ENCODE results near the gene UBE2S.
"Not testable (repeated sequence)": the region's sequence is repeated elsewhere in the genome, so short reads cannot be mapped to it uniquely, and the experiment has no call there.

UBE2S gene

DNA sequence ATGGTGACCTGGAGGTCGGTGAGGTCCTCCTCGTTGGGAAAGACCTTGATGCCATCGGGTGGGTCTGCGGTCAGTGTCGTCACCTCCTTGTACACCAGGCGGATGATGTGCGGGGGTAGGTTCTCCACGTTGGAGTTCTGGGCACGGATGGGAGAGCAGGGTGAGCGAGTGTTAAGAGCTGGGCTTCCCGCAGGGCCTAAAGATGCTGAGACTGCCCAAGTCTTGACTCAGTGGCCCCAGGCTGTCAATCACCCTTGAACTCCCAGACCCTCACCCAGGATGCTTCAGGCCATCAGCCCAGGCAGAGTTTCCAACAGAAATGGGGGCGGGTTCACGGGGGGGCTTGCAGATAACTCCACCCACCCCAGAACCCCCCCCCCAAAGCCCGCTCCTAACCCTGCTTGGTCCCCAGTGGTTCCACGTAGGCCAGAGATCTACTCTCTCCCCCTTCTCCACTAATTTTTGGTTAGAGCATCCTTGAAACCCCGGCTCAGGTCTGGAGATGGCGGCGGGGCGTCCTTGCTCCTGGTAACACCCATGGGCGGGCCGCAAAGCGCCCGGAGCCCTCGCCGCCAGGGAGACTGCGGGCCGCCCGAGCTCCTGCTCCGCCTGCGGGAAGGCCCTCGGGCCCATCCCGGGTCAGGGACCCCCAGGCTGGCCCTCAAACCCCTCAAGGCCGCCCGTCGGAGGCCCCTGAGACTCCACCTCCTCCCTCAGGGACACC lies 600 bp downstream of the UBE2S start:
- peaks cover 25 to 26% of the 10 kb centered on the region in 2 experiments for H3K4me1 ChIP-seq (ENCODE audit: control insufficient read depth in 1 of 2, insufficient read depth in 1 of 2, low read depth in 1 of 2, low read length in 1 of 2)
- no peak for TF ChIP-seq CTCF (IDR thresholded peaks at IDR 0.05)

GRCh38 chr19:55406091-55406825 lies 1.3 kb downstream of the UBE2S start:
- H3K4me1 ChIP-seq (ENCODE audit: control insufficient read depth in 1 of 2, insufficient read depth in 1 of 2, low read depth in 1 of 2, low read length in 1 of 2): peaks cover 25 to 26% of the 10 kb centered on the region in 2 experiments
- no peaks in the 10 kb centered on the region for H3K27me3 ChIP-seq
- no peak for TF ChIP-seq CTCF (IDR thresholded peaks at IDR 0.05)
- peak overlapping the region; percentile 76 to 89 for H3K4me3 ChIP-seq (ENCODE audit: low read depth in 1 of 2, low read length in 1 of 2)
- peaks cover 29% of the 10 kb centered on the region for H3K36me3 ChIP-seq
- no peaks in the 10 kb centered on the region for H3K9me3 ChIP-seq
- peak overlapping the region; percentile 100 for H3K27ac ChIP-seq

More for the DNA sequence above, 600 bp downstream of the UBE2S start:
- peak overlapping the region; percentile 76 to 89 for H3K4me3 ChIP-seq (ENCODE audit: low read depth in 1 of 2, low read length in 1 of 2)
- peaks cover 23% of the 10 kb centered on the region for H3K36me3 ChIP-seq
- no peaks in the 10 kb centered on the region for H3K9me3 ChIP-seq
- peak overlapping the region; percentile 100 for H3K27ac ChIP-seq
- H3K27me3 ChIP-seq: no peaks in the 10 kb centered on the region

GRCh38 chr19:55405638-55406037 lies 1.9 kb downstream of the UBE2S start:
- H3K4me3 ChIP-seq (ENCODE audit: low read depth in 1 of 2, low read length in 1 of 2): no peak overlapping the region
- peak overlapping the region; percentile 100 for H3K27ac ChIP-seq
- TF ChIP-seq CTCF (IDR thresholded peaks at IDR 0.05): no peak
- H3K9me3 ChIP-seq: no peaks in the 10 kb centered on the region
- peaks cover 33% of the 10 kb centered on the region for H3K36me3 ChIP-seq
- H3K27me3 ChIP-seq: no peaks in the 10 kb centered on the region
- peaks cover 25 to 26% of the 10 kb centered on the region in 2 experiments for H3K4me1 ChIP-seq (ENCODE audit: control insufficient read depth in 1 of 2, insufficient read depth in 1 of 2, low read depth in 1 of 2, low read length in 1 of 2)

GRCh38 chr19:55402509-55402908 lies 5.1 kb downstream of the UBE2S start:
- Histone ChIP-seq H3K4me3 (ENCODE audit: low read depth in 1 of 2, low read length in 1 of 2) (no peak overlapping the region), H3K9me3 (no peaks in the 10 kb centered on the region), H3K4me1 (ENCODE audit: control insufficient read depth in 1 of 2, insufficient read depth in 1 of 2, low read depth in 1 of 2, low read length in 1 of 2) (peaks cover 41 to 44% of the 10 kb centered on the region in 2 experiments), H3K27me3 (no peaks in the 10 kb centered on the region), H3K36me3 (peaks cover 38% of the 10 kb centered on the region), H3K27ac (no peak overlapping the region)
- TF ChIP-seq CTCF (IDR thresholded peaks at IDR 0.05): no peak

DNA sequence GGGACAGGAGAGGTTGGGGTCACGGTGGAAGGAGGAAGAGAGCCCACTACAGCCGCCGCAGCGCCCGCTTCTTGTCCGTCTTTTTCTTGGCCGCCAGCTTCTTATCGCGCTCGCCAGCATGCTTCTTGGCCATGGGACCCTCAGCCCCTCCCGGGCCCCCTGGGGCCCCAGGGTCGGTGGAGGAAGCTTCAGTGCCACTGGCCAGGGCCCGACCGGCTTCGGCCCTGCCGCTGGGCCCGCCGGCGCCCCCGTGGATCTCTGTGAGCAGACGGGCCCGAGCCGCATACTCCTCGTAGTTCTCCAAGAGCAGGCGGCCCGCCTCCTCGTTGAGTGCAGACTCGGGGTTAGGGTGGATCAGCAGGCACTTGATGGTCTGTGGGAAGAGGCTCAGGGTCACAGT lies 6.2 kb downstream of the UBE2S start:
- H3K27me3 ChIP-seq; H3K4me3 ChIP-seq (ENCODE audit: low read depth in 1 of 2, low read length in 1 of 2); H3K9me3 ChIP-seq; H3K27ac ChIP-seq: not testable (repeated sequence)
- H3K36me3 ChIP-seq: peaks cover 38% of the 10 kb centered on the region
- peaks cover 32 to 34% of the 10 kb centered on the region in 2 experiments for H3K4me1 ChIP-seq (ENCODE audit: control insufficient read depth in 1 of 2, insufficient read depth in 1 of 2, low read depth in 1 of 2, low read length in 1 of 2)

Data from neutrophil (primary cell).